Prostate gland (tissue), 2 donors: Measurements from ENCODE around the gene PRPF38B. TPM values are rescaled to one million over a fixed set of nuclear protein-coding genes. Genes with fewer than 3 reads are reported as not detected.
A peak's percentile ranks its signal among the peaks of the same experiment; 100 is the strongest.

ENCODE experiments used
- DNase-seq: peaks from one replicate; pipeline ENCODE4 v3.0.0-alpha.2; 2019; ENCODE audit warnings: low spot score
- H3K27ac ChIP-seq, 2 donors: fragments of 200-600 bp; sonication (generic); 2 replicates each; pipeline ENCODE4 v1.5.1; 2017 to 2019
- H3K27me3 ChIP-seq: fragments of 200-600 bp; sonication (generic); replicated peaks from 2 replicates; pipeline ENCODE4 v1.5.1; 2019; ENCODE audit not compliant: insufficient read depth
- H3K36me3 ChIP-seq, 2 donors: fragments of 200-600 bp; sonication (generic); 1 replicate in 1 of 2; 2 replicates in 1 of 2; pipeline versions ENCODE4 v1.5.1 to v1.8.1; 2017 to 2019
- H3K4me1 ChIP-seq: fragments of 200-600 bp; sonication (generic); replicated peaks from 2 replicates; pipeline ENCODE4 v1.5.1; 2019
- H3K4me3 ChIP-seq, 2 donors: fragments of 200-600 bp; sonication (generic); 2 replicates each; pipeline ENCODE4 v1.5.1; 2017 to 2019
- H3K9me3 ChIP-seq: fragments of 200-600 bp; sonication (generic); 2 replicates; pipeline ENCODE4 v1.5.1; 2017
- POLR2A ChIP-seq: fragments of 450-650 bp; IDR thresholded peaks from one replicate; pipeline ENCODE4 v1.6.1; 2016; ENCODE audit warnings: antibody characterized with exemption, mild to moderate bottlenecking
- POLR2AphosphoS5 ChIP-seq: sonication (generic); formaldehyde crosslinking; IDR thresholded peaks from one replicate; pipeline ENCODE4 v1.6.1; 2017; ENCODE audit warnings: antibody characterized with exemption
- WGBS: methylation state at CpG from one replicate; pipeline ENCODE4 v1.1.5; 2018; 5-methylcytosine and 5-hydroxymethylcytosine counted together
- intact Hi-C: fragments of 100-400 bp; cut with DNase I; formaldehyde crosslinking; loops from one replicate; pipeline ENCODE4 v1.14.2; 2022
- total RNA-seq, 2 donors: library from RNA; depleted of rRNA; stranded (reverse); fragments of >200 nt; gene quantifications; one replicate each; pipeline ENCODE4 v1.1.0, GENCODE V29; 2016
- TF ChIP-seq, protein P1 (sequence below), 4 experiments: fragments of 200-600 bp in 2 of 4; fragments of 450-650 bp in 2 of 4; sonication (generic) in 2 of 4; IDR thresholded peaks; 1 replicate in 3 of 4; 2 replicates in 1 of 4; pipeline ENCODE4 v1.5.1; 2016 to 2019; ENCODE audit warnings: antibody characterized with exemption in 4 of 4, mild to moderate bottlenecking in 2 of 4, moderate library complexity in 2 of 4

Gene PRPF38B
- total RNA-seq, 2 donors from 2014 or later: 18.9 to 24.2 TPM

DNA sequence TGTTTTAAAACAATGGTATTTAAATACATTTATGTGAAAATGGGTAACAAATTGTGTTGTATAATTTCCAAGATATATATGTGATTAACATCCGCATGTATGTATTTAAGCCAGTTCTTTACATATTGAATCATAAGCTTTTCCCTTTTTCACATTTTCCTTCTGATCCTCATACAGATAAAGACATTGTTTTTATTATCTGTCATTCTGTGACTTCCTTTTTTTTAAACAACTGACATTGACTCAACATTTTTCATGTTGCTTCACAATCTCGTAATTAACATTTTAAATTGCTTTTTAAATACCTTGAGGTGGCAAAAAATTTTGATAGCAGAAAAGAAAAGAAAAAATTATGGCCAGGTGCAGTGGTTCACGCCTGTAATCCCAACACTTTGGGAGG is 55.8 kb downstream of the PRPF38B start:
- intact Hi-C loops: loop anchor here (5.0 to 10.0 kb wide), 3 partner anchors 53 to 127 kb away; partner anchors contain the start of genes GPSM2 and PRPF38B
- no peaks in the 10 kb centered on the region for H3K9me3 ChIP-seq
- H3K4me1 ChIP-seq: no peaks in the 10 kb centered on the region
- H3K4me3 ChIP-seq: no peak overlapping the region
- no peak for DNase-seq
- TF ChIP-seq POLR2A: no peak
- no peak for TF ChIP-seq POLR2AphosphoS5
- TF ChIP-seq, protein P1, sequence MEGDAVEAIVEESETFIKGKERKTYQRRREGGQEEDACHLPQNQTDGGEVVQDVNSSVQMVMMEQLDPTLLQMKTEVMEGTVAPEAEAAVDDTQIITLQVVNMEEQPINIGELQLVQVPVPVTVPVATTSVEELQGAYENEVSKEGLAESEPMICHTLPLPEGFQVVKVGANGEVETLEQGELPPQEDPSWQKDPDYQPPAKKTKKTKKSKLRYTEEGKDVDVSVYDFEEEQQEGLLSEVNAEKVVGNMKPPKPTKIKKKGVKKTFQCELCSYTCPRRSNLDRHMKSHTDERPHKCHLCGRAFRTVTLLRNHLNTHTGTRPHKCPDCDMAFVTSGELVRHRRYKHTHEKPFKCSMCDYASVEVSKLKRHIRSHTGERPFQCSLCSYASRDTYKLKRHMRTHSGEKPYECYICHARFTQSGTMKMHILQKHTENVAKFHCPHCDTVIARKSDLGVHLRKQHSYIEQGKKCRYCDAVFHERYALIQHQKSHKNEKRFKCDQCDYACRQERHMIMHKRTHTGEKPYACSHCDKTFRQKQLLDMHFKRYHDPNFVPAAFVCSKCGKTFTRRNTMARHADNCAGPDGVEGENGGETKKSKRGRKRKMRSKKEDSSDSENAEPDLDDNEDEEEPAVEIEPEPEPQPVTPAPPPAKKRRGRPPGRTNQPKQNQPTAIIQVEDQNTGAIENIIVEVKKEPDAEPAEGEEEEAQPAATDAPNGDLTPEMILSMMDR (IDR thresholded peaks at IDR 0.05): no peak
- peak overlapping the region in 1 of 2 donors; percentile 99 for H3K27ac ChIP-seq
- H3K27me3 ChIP-seq: no peaks in the 10 kb centered on the region
- WGBS: 71% methylated on average over 3 of the region's 3 CpGs
- no peaks in the 10 kb centered on the region for H3K36me3 ChIP-seq

DNA sequence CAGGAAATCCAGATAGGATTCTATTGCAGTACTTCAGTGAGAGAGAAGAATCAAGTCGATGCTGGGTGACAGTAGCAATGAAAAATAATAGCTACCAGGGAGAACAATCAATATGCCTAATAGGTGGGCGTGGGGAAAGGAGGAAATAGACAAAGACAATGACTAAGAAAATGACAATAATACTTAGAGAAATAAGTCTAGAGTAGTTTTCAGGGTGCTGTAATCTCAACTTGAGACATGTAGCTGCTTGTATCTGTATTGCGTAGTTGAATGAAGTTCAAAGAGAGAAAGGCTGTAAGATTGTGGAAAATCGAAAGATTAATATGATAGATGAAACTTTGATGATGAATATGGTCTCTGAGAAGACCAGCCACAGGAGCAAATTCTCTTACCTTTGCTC is 57.0 kb downstream of the PRPF38B start:
- TF ChIP-seq POLR2A (no peak), POLR2AphosphoS5 (no peak)
- TF ChIP-seq, protein P1 (IDR thresholded peaks at IDR 0.05): no peak
- Histone ChIP-seq H3K9me3 (no peaks in the 10 kb centered on the region), H3K27me3 (no peaks in the 10 kb centered on the region), H3K36me3 (no peaks in the 10 kb centered on the region), H3K27ac (no peak overlapping the region), H3K4me3 (no peak overlapping the region), H3K4me1 (no peaks in the 10 kb centered on the region)
- WGBS: 84% methylated on average over 4 of the region's 4 CpGs
- intact Hi-C loops: loop anchor here (5.0 to 10.0 kb wide), 3 partner anchors 54 to 126 kb away; partner anchors contain the start of genes GPSM2 and PRPF38B
- no peak for DNase-seq

DNA sequence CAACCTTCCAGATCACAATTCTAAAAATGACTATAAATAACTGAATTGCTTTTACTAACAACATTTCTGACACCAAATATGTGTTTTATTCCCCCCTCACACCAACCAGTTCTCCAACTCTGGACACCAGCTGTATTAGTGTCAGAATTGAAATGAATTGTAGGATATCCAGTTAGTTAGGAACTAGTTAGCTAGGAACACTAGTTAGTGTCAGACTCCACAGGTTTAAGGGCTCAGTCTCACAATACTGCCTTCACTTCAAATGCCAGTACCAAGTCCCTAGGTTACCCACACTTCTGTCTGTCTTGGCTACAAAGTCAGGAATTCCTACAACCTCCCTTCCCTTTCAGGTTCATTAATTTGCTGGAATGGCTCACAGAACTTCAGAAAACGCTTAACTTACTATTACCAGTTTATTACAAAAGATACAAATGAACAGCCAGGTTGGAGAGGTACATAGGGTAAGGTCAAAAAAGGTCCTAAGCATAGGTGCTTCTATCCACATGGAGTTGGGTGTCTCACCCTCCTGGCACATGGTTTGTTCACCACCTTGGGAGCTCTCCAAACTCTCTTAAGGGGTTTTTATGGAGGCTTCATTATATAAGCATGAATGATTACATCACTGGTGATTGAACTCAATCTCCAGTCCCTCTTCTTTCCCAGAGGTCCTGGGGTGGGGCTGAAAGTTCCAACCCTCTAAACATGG is 58.5 kb downstream of the PRPF38B start:
- no peak for TF ChIP-seq POLR2A
- TF ChIP-seq POLR2AphosphoS5: no peak
- TF ChIP-seq, protein P1 (IDR thresholded peaks at IDR 0.05): no peak
- H3K27me3 ChIP-seq: no peaks in the 10 kb centered on the region
- H3K36me3 ChIP-seq: no peaks in the 10 kb centered on the region
- intact Hi-C loops: no loop called here
- no peaks in the 10 kb centered on the region for H3K9me3 ChIP-seq
- no peak overlapping the region for H3K27ac ChIP-seq
- H3K4me3 ChIP-seq: no peak overlapping the region
- no peaks in the 10 kb centered on the region for H3K4me1 ChIP-seq
- 45% methylated on average over 1 of the region's 1 CpG for WGBS
- DNase-seq: no peak

Other genes starting within 250 kb of the PRPF38B start
- gene NBPF6, start 242.0 kb upstream of the PRPF38B start, total RNA-seq: 1 to 10 TPM in 1 of 2 donors, not detected in 1; 1.1 TPM
- 10 to 100 TPM; 12.4 to 20.3 TPM for gene EEIG2, start 132.2 kb upstream of the PRPF38B start, total RNA-seq
- gene HENMT1, start 31.2 kb upstream of the PRPF38B start, total RNA-seq: 10 to 100 TPM in 1 of 2 donors, 1 to 10 TPM in 1; 2.5 to 22.1 TPM
- 1 to 10 TPM in 1 of 2 donors, not detected in 1; 3.3 TPM for gene FNDC7, start 20.6 kb downstream of the PRPF38B start, total RNA-seq
- 10 to 100 TPM; 41.1 to 55.4 TPM for gene STXBP3, start 54.4 kb downstream of the PRPF38B start, total RNA-seq
- gene AKNAD1, start 164.8 kb downstream of the PRPF38B start, total RNA-seq: 1 to 10 TPM in 1 of 2 donors, not detected in 1; 1.4 TPM
- 10 to 100 TPM; 10.6 to 10.7 TPM for gene GPSM2, start 184.7 kb downstream of the PRPF38B start, total RNA-seq